ENCODE data around the gene C8G.

The C8G gene

GRCh38 chr9:136941231-136942111 is 3.6 kb upstream of the C8G start:
- no peak overlapping the region for H3K4me3 ChIP-seq (ENCODE audit: insufficient read depth, low read depth, low read length, poor library complexity, severe bottlenecking)
- H3K36me3 ChIP-seq (ENCODE audit: control insufficient read depth, insufficient read depth, low read length): peaks cover 37% of the 10 kb centered on the region
- no peak for DNase-seq
- no peak overlapping the region for H3K27ac ChIP-seq (ENCODE audit: insufficient read depth, low read length, poor library complexity, severe bottlenecking)
- H3K27me3 ChIP-seq (replicated peaks; ENCODE audit: control insufficient read depth, insufficient read depth, low read length, poor library complexity, severe bottlenecking): no peaks in the 10 kb centered on the region
- H3K4me1 ChIP-seq (ENCODE audit: control insufficient read depth, insufficient read depth, low read length, poor library complexity, severe bottlenecking): peaks cover 16% of the 10 kb centered on the region
- H3K9me3 ChIP-seq (ENCODE audit: control insufficient read depth, low read length): no peaks in the 10 kb centered on the region

- H3K36me3 ChIP-seq (ENCODE audit: control insufficient read depth, insufficient read depth, low read length): peaks cover 37% of the 10 kb centered on the region
- DNase-seq: no peak
Measured at GRCh38 chr9:136942112-136942880, 2.7 kb upstream of the C8G start.

GRCh38 chr9:136942881-136943230 is 2.2 kb upstream of the C8G start:
- H3K9me3 ChIP-seq (ENCODE audit: control insufficient read depth, low read length): no peaks in the 10 kb centered on the region
- no peak for DNase-seq
- H3K4me3 ChIP-seq (ENCODE audit: insufficient read depth, low read depth, low read length, poor library complexity, severe bottlenecking): no peak overlapping the region
- H3K36me3 ChIP-seq (ENCODE audit: control insufficient read depth, insufficient read depth, low read length): peaks cover 37% of the 10 kb centered on the region
- H3K27me3 ChIP-seq (replicated peaks; ENCODE audit: control insufficient read depth, insufficient read depth, low read length, poor library complexity, severe bottlenecking): no peaks in the 10 kb centered on the region
- peaks cover 16% of the 10 kb centered on the region for H3K4me1 ChIP-seq (ENCODE audit: control insufficient read depth, insufficient read depth, low read length, poor library complexity, severe bottlenecking)
- peak overlapping the region; percentile 63 for H3K27ac ChIP-seq (ENCODE audit: insufficient read depth, low read length, poor library complexity, severe bottlenecking)

More at GRCh38 chr9:136942112-136942880, 2.7 kb upstream of the C8G start:
- no peak overlapping the region for H3K27ac ChIP-seq (ENCODE audit: insufficient read depth, low read length, poor library complexity, severe bottlenecking)
- H3K4me3 ChIP-seq (ENCODE audit: insufficient read depth, low read depth, low read length, poor library complexity, severe bottlenecking): no peak overlapping the region
- H3K9me3 ChIP-seq (ENCODE audit: control insufficient read depth, low read length): no peaks in the 10 kb centered on the region
- no peaks in the 10 kb centered on the region for H3K27me3 ChIP-seq (replicated peaks; ENCODE audit: control insufficient read depth, insufficient read depth, low read length, poor library complexity, severe bottlenecking)
- H3K4me1 ChIP-seq (ENCODE audit: control insufficient read depth, insufficient read depth, low read length, poor library complexity, severe bottlenecking): peaks cover 16% of the 10 kb centered on the region

GRCh38 chr9:136943291-136944211 is 1.5 kb upstream of the C8G start:
- H3K27me3 ChIP-seq (replicated peaks; ENCODE audit: control insufficient read depth, insufficient read depth, low read length, poor library complexity, severe bottlenecking): no peaks in the 10 kb centered on the region
- H3K4me1 ChIP-seq (ENCODE audit: control insufficient read depth, insufficient read depth, low read length, poor library complexity, severe bottlenecking): peaks cover 16% of the 10 kb centered on the region
- peaks cover 37% of the 10 kb centered on the region for H3K36me3 ChIP-seq (ENCODE audit: control insufficient read depth, insufficient read depth, low read length)
- H3K9me3 ChIP-seq (ENCODE audit: control insufficient read depth, low read length): no peaks in the 10 kb centered on the region
- H3K27ac ChIP-seq (ENCODE audit: insufficient read depth, low read length, poor library complexity, severe bottlenecking): peak overlapping the region; percentile 63
- H3K4me3 ChIP-seq (ENCODE audit: insufficient read depth, low read depth, low read length, poor library complexity, severe bottlenecking): peak overlapping the region; percentile 63
- no peak for DNase-seq

- H3K9me3 ChIP-seq (ENCODE audit: control insufficient read depth, low read length): no peaks in the 10 kb centered on the region
- H3K4me1 ChIP-seq (ENCODE audit: control insufficient read depth, insufficient read depth, low read length, poor library complexity, severe bottlenecking): peaks cover 16% of the 10 kb centered on the region
- no peaks in the 10 kb centered on the region for H3K27me3 ChIP-seq (replicated peaks; ENCODE audit: control insufficient read depth, insufficient read depth, low read length, poor library complexity, severe bottlenecking)
- H3K36me3 ChIP-seq (ENCODE audit: control insufficient read depth, insufficient read depth, low read length): peaks cover 35% of the 10 kb centered on the region
- H3K27ac ChIP-seq (ENCODE audit: insufficient read depth, low read length, poor library complexity, severe bottlenecking): peak overlapping the region; percentile 63
- peak overlapping the region; percentile 63 for H3K4me3 ChIP-seq (ENCODE audit: insufficient read depth, low read depth, low read length, poor library complexity, severe bottlenecking)
- peak in 1 of 3 donors; percentile 21 for DNase-seq
Measured at GRCh38 chr9:136944212-136944518, 878 bp upstream of the C8G start.

GRCh38 chr9:136945333-136946227 is 537 bp downstream of the C8G start:
- H3K27ac ChIP-seq (ENCODE audit: insufficient read depth, low read length, poor library complexity, severe bottlenecking): no peak overlapping the region
- DNase-seq: no peak
- H3K36me3 ChIP-seq (ENCODE audit: control insufficient read depth, insufficient read depth, low read length): peaks cover 22% of the 10 kb centered on the region
- no peaks in the 10 kb centered on the region for H3K27me3 ChIP-seq (replicated peaks; ENCODE audit: control insufficient read depth, insufficient read depth, low read length, poor library complexity, severe bottlenecking)
- no peak overlapping the region for H3K4me3 ChIP-seq (ENCODE audit: insufficient read depth, low read depth, low read length, poor library complexity, severe bottlenecking)
- no peaks in the 10 kb centered on the region for H3K9me3 ChIP-seq (ENCODE audit: control insufficient read depth, low read length)
- H3K4me1 ChIP-seq (ENCODE audit: control insufficient read depth, insufficient read depth, low read length, poor library complexity, severe bottlenecking): peaks cover 27% of the 10 kb centered on the region

GRCh38 chr9:136946228-136947027 is 1.4 kb downstream of the C8G start:
- H3K9me3 ChIP-seq (ENCODE audit: control insufficient read depth, low read length): no peaks in the 10 kb centered on the region
- peaks cover 13% of the 10 kb centered on the region for H3K36me3 ChIP-seq (ENCODE audit: control insufficient read depth, insufficient read depth, low read length)
- peaks cover 27% of the 10 kb centered on the region for H3K4me1 ChIP-seq (ENCODE audit: control insufficient read depth, insufficient read depth, low read length, poor library complexity, severe bottlenecking)
- H3K27ac ChIP-seq (ENCODE audit: insufficient read depth, low read length, poor library complexity, severe bottlenecking): no peak overlapping the region
- H3K4me3 ChIP-seq (ENCODE audit: insufficient read depth, low read depth, low read length, poor library complexity, severe bottlenecking): no peak overlapping the region
- no peak for DNase-seq
- H3K27me3 ChIP-seq (replicated peaks; ENCODE audit: control insufficient read depth, insufficient read depth, low read length, poor library complexity, severe bottlenecking): no peaks in the 10 kb centered on the region

- Histone ChIP-seq H3K27me3 (replicated peaks; ENCODE audit: control insufficient read depth, insufficient read depth, low read length, poor library complexity, severe bottlenecking) (no peaks in the 10 kb centered on the region), H3K36me3 (ENCODE audit: control insufficient read depth, insufficient read depth, low read length) (peaks cover 5% of the 10 kb centered on the region), H3K27ac (ENCODE audit: insufficient read depth, low read length, poor library complexity, severe bottlenecking) (no peak overlapping the region), H3K4me1 (ENCODE audit: control insufficient read depth, insufficient read depth, low read length, poor library complexity, severe bottlenecking) (peaks cover 27% of the 10 kb centered on the region), H3K9me3 (ENCODE audit: control insufficient read depth, low read length) (no peaks in the 10 kb centered on the region), H3K4me3 (ENCODE audit: insufficient read depth, low read depth, low read length, poor library complexity, severe bottlenecking) (no peak overlapping the region)
- no peak for DNase-seq
Measured at GRCh38 chr9:136947028-136947891, 2.2 kb downstream of the C8G start.

All from effector memory CD4-positive, alpha-beta T cell (primary cell).